Type B pancreatic cell (in vitro differentiated cells): ENCODE results near the gene AP4M1. TPM values are rescaled to one million over a fixed set of nuclear protein-coding genes. Genes with fewer than 3 reads are reported as not detected.
"Not testable (repeated sequence)": the region's sequence is repeated elsewhere in the genome, so short reads cannot be mapped to it uniquely, and the experiment has no call there.

ENCODE experiments used
- DNase-seq: peaks from one replicate; pipeline ENCODE4 v3.0.0; 2021; ENCODE audit warnings: mixed read lengths; ENCODE audit not compliant: unreplicated experiment; ENCODE audit errors: extremely low spot score
- H3K27ac Mint-ChIP-seq: 2 replicates; pipeline ENCODE4 v1.8.0; 2021; ENCODE audit warnings: mild to moderate bottlenecking, mixed read lengths
- H3K27me3 Mint-ChIP-seq: 2 replicates; pipeline ENCODE4 v1.8.0; 2021; ENCODE audit warnings: mixed read lengths
- H3K36me3 Mint-ChIP-seq: 2 replicates; pipeline ENCODE4 v1.8.0; 2021; ENCODE audit warnings: mixed read lengths
- H3K4me1 Mint-ChIP-seq: one replicate; pipeline ENCODE4 v1.8.0; 2021; ENCODE audit warnings: mixed read lengths; ENCODE audit not compliant: unreplicated experiment
- H3K4me3 Mint-ChIP-seq: 2 replicates; pipeline ENCODE4 v1.8.0; 2021; ENCODE audit warnings: mild to moderate bottlenecking, mixed read lengths
- H3K9me3 Mint-ChIP-seq: 2 replicates; pipeline ENCODE4 v1.8.0; 2021; ENCODE audit warnings: mixed read lengths
- CTCF ChIP-seq: fragments of 200-600 bp; sonication (generic); conservative IDR thresholded peaks from 2 replicates; pipeline ENCODE4 v1.5.0; 2021; ENCODE audit warnings: antibody characterized with exemption, mild to moderate bottlenecking
- total RNA-seq: library from RNA; stranded (reverse); gene quantifications from 2 replicates; pipeline ENCODE4 v1.2.1, GENCODE V29; 2021; ENCODE audit warnings: low replicate concordance

Gene AP4M1
- total RNA-seq, 1 donor from 2014 or later: 28.5 TPM

DNA sequence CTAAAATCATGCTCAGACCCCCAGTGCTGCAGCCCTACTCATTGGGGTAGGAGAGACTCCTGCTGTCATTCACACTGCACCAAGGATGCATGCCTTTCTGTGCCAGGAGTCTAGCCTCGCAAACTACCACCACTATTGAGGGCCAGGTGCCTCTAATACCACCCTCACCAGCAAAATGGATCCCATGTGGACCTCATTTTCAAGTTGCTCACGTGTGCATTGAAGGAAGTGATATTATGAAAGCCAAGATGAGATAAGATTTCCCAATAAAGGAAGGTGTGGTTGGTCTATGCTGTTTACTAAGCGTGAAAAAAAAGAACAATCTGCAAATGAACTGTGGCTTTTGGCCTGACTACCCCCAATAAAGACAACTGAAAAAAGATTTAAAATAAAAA lies 40.1 kb downstream of the AP4M1 start:
- no peak for TF ChIP-seq CTCF
- H3K4me1 Mint-ChIP-seq: no peaks in the 10 kb centered on the region
- no peak for DNase-seq
- no peaks in the 10 kb centered on the region for H3K9me3 Mint-ChIP-seq
- H3K27me3 Mint-ChIP-seq: peaks cover 3% of the 10 kb centered on the region
- H3K4me3 Mint-ChIP-seq: no peak overlapping the region
- H3K27ac Mint-ChIP-seq: no peak overlapping the region
- H3K36me3 Mint-ChIP-seq: no peaks in the 10 kb centered on the region

GRCh38 chr7:100142461-100142860 lies 41.0 kb downstream of the AP4M1 start:
- no peaks in the 10 kb centered on the region for H3K9me3 Mint-ChIP-seq
- H3K27ac Mint-ChIP-seq: no peak overlapping the region
- no peak for DNase-seq
- H3K4me1 Mint-ChIP-seq: no peaks in the 10 kb centered on the region
- H3K4me3 Mint-ChIP-seq: no peak overlapping the region
- H3K27me3 Mint-ChIP-seq: peaks cover 3% of the 10 kb centered on the region
- TF ChIP-seq CTCF: no peak
- H3K36me3 Mint-ChIP-seq: no peaks in the 10 kb centered on the region

- H3K9me3 Mint-ChIP-seq, DNase-seq, H3K4me3 Mint-ChIP-seq, H3K27me3 Mint-ChIP-seq, H3K36me3 Mint-ChIP-seq, H3K27ac Mint-ChIP-seq: not testable (repeated sequence)
- peaks cover 13% of the 10 kb centered on the region for H3K4me1 Mint-ChIP-seq
Observed at GRCh38 chr7:100146350-100146749, 44.9 kb downstream of the AP4M1 start.

GRCh38 chr7:100147278-100147677 lies 45.8 kb downstream of the AP4M1 start:
- Mint-ChIP-seq H3K36me3 (peaks cover 4% of the 10 kb centered on the region), H3K4me1 (peaks cover 13% of the 10 kb centered on the region), H3K4me3 (no peak overlapping the region), H3K27ac (no peak overlapping the region), H3K9me3 (no peaks in the 10 kb centered on the region), H3K27me3 (no peaks in the 10 kb centered on the region)
- no peak for DNase-seq
- no peak for TF ChIP-seq CTCF

- no peaks in the 10 kb centered on the region for H3K27me3 Mint-ChIP-seq
- H3K27ac Mint-ChIP-seq: peak overlapping the region; percentile 92
- peaks cover 8% of the 10 kb centered on the region for H3K36me3 Mint-ChIP-seq
- no peak for TF ChIP-seq CTCF
- no peak for DNase-seq
- peaks cover 13% of the 10 kb centered on the region for H3K4me1 Mint-ChIP-seq
- H3K9me3 Mint-ChIP-seq: no peaks in the 10 kb centered on the region
- peak overlapping the region; percentile 99 for H3K4me3 Mint-ChIP-seq
Observed at GRCh38 chr7:100148225-100148558, 46.7 kb downstream of the AP4M1 start.

- Mint-ChIP-seq H3K36me3 (peaks cover 8% of the 10 kb centered on the region), H3K4me3 (peak within 1 kb of the TSS; percentile 99), H3K27me3 (no peaks in the 10 kb centered on the region), H3K9me3 (no peaks in the 10 kb centered on the region), H3K27ac (peak within 1 kb of the TSS; percentile 92), H3K4me1 (peaks cover 13% of the 10 kb centered on the region)
- DNase-seq: peak; percentile 96
- TF ChIP-seq CTCF: peak; percentile 28
Observed at GRCh38 chr7:100148559-100149328, 47.3 kb downstream of the AP4M1 start, which contains the start of gene LAMTOR4. LAMTOR4 (plus strand) TSS chr7:100148918; CDS start chr7:100148973, 55 bp downstream.
